GM13977 (cell line): ENCODE measurements around the gene NSUN6.

ENCODE experiments used
- DNase-seq: peaks from one replicate; pipeline ENCODE4 v3.0.0; 2012; ENCODE audit warnings: low spot score
- in situ Hi-C: fragments of 300-500 bp; cut with MboI; formaldehyde crosslinking; loops from one replicate; pipeline ENCODE4 v1.12.0; 2022; ENCODE audit warnings: low sequenced_read_pairs, low pct_unique_long_range_greater_than_20kb, mixed read lengths, inconsistent platforms; ENCODE audit not compliant: unreplicated experiment
- TF ChIP-seq, protein P1 (sequence below): IDR thresholded peaks from 2 replicates; pipeline ENCODE4 v1.5.1; 2012; ENCODE audit warnings: mild to moderate bottlenecking, control low read depth; ENCODE audit not compliant: insufficient read depth; ENCODE audit errors: extremely low read depth, missing control alignments

Gene NSUN6

DNA sequence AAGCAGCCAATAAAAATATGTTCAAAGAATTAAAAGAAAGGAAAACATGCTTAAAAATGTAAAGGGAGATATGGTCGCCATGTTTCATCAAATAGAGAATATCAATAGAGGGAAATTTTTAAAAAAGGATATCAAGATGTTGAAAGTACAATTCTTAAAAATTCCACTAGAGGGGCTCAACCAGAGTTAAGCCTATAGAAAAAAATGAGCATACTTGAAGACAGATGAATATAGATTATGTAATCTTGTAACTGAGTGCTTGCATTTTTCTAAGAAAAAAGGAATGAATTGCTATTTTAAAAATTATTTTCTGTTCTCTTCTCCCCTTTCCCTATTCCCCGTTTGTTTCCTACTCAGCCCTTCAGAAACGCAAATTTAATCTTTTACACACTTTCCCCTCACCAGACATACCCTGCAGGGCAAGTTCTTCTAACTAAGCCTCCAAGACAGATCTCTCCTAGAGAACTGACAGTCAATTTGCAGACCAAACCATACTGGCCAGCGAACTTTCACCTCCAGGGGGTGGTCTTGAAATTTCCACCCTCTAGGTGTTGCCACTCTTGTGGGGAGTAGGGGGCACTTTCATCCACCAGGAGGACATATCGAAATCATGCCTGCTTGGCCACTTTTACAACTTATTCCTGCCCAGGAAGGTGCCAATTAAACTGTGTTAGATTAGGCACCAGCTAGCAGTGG is 67.7 kb downstream of the NSUN6 start:
- TF ChIP-seq, protein P1, sequence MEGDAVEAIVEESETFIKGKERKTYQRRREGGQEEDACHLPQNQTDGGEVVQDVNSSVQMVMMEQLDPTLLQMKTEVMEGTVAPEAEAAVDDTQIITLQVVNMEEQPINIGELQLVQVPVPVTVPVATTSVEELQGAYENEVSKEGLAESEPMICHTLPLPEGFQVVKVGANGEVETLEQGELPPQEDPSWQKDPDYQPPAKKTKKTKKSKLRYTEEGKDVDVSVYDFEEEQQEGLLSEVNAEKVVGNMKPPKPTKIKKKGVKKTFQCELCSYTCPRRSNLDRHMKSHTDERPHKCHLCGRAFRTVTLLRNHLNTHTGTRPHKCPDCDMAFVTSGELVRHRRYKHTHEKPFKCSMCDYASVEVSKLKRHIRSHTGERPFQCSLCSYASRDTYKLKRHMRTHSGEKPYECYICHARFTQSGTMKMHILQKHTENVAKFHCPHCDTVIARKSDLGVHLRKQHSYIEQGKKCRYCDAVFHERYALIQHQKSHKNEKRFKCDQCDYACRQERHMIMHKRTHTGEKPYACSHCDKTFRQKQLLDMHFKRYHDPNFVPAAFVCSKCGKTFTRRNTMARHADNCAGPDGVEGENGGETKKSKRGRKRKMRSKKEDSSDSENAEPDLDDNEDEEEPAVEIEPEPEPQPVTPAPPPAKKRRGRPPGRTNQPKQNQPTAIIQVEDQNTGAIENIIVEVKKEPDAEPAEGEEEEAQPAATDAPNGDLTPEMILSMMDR = no peak
- DNase-seq = no peak
- in situ Hi-C loops = no loop called here

- DNase-seq = no peak
- TF ChIP-seq, protein P1 = no peak
- in situ Hi-C loops = no loop called here
Observed at GRCh38 chr10:18582803-18583202, 68.6 kb downstream of the NSUN6 start.

GRCh38 chr10:18577823-18578685 is 73.3 kb downstream of the NSUN6 start:
- DNase-seq = no peak
- TF ChIP-seq, protein P1 = no peak
- in situ Hi-C loops = no loop called here

- DNase-seq = no peak
- TF ChIP-seq, protein P1 = no peak
- in situ Hi-C loops = no loop called here
Observed at GRCh38 chr10:18576586-18576985, 74.8 kb downstream of the NSUN6 start.

DNA sequence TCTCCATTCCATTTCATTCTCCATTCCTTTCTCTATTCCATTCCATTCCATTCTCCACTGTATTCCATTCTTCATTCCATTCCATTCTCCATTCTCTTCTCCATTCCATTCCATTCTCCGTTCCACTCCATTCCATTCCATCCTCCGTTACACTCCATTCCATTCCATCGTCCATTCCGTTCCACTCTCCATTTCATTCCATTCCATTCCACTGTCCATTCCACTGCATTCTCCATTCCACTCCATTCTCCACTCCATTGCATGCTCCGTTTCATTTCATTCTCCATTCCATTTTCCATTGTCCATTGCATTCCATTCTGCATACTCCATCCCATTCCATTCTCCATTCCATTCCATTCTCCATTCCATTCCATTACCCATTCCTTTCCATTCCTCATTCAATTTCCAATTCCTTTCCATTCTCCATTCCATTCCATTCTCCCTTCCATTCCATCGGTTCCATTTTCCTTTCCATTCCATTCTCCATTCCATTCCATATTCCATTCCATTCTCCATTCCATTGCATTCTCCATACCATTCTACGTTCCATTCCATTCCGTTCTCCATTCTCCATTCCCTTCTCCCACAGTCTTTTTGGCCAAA is 78.3 kb downstream of the NSUN6 start:
- TF ChIP-seq, protein P1 = no peak
- in situ Hi-C loops = no loop called here
- no peak for DNase-seq

DNA sequence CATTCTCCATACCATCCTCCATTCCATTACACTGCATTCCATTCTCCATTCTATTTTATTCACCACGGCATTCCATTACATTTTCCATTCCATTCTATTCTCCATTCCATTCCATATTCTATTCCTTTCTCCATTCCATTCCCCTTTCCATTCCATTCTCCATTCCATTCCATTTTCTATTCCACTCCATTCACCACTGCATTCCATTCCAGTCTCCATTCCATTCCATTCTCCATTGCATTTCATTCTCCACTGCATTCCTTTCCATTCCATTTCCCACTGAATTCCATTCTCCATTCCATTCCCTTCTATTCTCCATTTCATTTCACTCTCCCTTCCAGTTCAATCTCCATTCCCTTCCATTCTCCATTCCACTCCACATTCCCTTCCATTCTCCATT is 79.6 kb downstream of the NSUN6 start:
- no peak for DNase-seq
- TF ChIP-seq, protein P1 = no peak
- in situ Hi-C loops = no loop called here
